HG02642 (cell line): ENCODE data around the gene NCAPG.
"Not testable (repeated sequence)": the region's sequence is repeated elsewhere in the genome, so short reads cannot be mapped to it uniquely, and the experiment has no call there.

ENCODE experiments used
- ATAC-seq: cut with Tn5 transposase; IDR thresholded peaks from one replicate; pipeline ENCODE4 v1.9.1; 2021; ENCODE audit warnings: mild to moderate bottlenecking; ENCODE audit not compliant: unreplicated experiment, poor library complexity

NCAPG gene

GRCh38 chr4:17788956-17789355 lies 21.8 kb upstream of the NCAPG start:
- no peak for ATAC-seq

GRCh38 chr4:17794730-17795129 lies 16.0 kb upstream of the NCAPG start:
- ATAC-seq: no peak

GRCh38 chr4:17797808-17798207 lies 13.0 kb upstream of the NCAPG start:
- ATAC-seq: no peak

GRCh38 chr4:17805580-17806155 lies 5.1 kb upstream of the NCAPG start:
- ATAC-seq: no peak

- ATAC-seq: no peak
Observed at GRCh38 chr4:17807446-17807845, 3.3 kb upstream of the NCAPG start.

GRCh38 chr4:17809667-17810066 lies 1.1 kb upstream of the NCAPG start:
- ATAC-seq: no peak

GRCh38 chr4:17811078-17811603 lies 362 bp downstream of the NCAPG start:
- ATAC-seq: peak; percentile 36

- no peak for ATAC-seq
Observed at GRCh38 chr4:17812125-17812524, 1.3 kb downstream of the NCAPG start.

- no peak for ATAC-seq
Observed at GRCh38 chr4:17812801-17813200, 2.0 kb downstream of the NCAPG start.

GRCh38 chr4:17814140-17814539 lies 3.4 kb downstream of the NCAPG start:
- no peak for ATAC-seq

GRCh38 chr4:17816142-17816541 lies 5.4 kb downstream of the NCAPG start:
- no peak for ATAC-seq

GRCh38 chr4:17817027-17817426 lies 6.2 kb downstream of the NCAPG start:
- peak; percentile 88 for ATAC-seq

- no peak for ATAC-seq
Observed at GRCh38 chr4:17823871-17824669, 13.3 kb downstream of the NCAPG start.

- no peak for ATAC-seq
Observed at GRCh38 chr4:17846266-17846665, 35.5 kb downstream of the NCAPG start.

- ATAC-seq: not testable (repeated sequence)
Observed at GRCh38 chr4:17850295-17850694, 39.5 kb downstream of the NCAPG start.

- no peak for ATAC-seq
Observed at GRCh38 chr4:17851959-17852358, 41.2 kb downstream of the NCAPG start.

GRCh38 chr4:17854036-17854435 lies 43.3 kb downstream of the NCAPG start:
- ATAC-seq: no peak

- ATAC-seq: no peak
Observed at GRCh38 chr4:17859793-17860406, 49.1 kb downstream of the NCAPG start.

- ATAC-seq: not testable (repeated sequence)
Observed at GRCh38 chr4:17861906-17862305, 51.1 kb downstream of the NCAPG start.

- no peak for ATAC-seq
Observed at GRCh38 chr4:17865866-17866363, 55.1 kb downstream of the NCAPG start.

GRCh38 chr4:17866810-17867209 lies 56.0 kb downstream of the NCAPG start:
- no peak for ATAC-seq
